NCI-H510A (cell line): Measurements from ENCODE around the gene ATG4A.

ENCODE experiments used
- DNase-seq: peaks from one replicate; lab custom pipeline; 2025; lab: John Stamatoyannopoulos, UW

ATG4A gene

GRCh38 chrX:108169768-108170167 lies 78.2 kb downstream of the ATG4A start:
- no peak for DNase-seq

GRCh38 chrX:108171671-108172070 lies 80.1 kb downstream of the ATG4A start:
- DNase-seq = no peak

DNA sequence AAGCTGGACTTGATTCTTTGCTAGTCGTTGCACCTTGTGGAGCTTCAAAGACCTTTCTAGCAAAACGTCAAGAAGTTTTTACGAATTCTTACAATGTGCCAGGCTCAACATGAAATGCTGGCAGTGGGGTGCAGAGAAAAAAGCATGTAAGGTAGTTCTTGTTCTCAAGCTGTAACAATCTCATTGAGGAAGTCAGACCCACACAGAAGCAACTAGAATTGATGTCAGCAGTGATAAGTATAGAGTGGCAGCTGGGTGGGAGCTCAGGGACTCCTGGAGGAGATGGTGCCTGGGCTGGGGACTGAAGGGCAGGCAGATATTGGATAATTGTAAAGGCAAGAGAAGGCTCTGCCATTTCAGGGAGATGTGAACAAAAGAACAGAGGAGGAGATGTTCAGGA lies 82.3 kb downstream of the ATG4A start:
- no peak for DNase-seq

DNA sequence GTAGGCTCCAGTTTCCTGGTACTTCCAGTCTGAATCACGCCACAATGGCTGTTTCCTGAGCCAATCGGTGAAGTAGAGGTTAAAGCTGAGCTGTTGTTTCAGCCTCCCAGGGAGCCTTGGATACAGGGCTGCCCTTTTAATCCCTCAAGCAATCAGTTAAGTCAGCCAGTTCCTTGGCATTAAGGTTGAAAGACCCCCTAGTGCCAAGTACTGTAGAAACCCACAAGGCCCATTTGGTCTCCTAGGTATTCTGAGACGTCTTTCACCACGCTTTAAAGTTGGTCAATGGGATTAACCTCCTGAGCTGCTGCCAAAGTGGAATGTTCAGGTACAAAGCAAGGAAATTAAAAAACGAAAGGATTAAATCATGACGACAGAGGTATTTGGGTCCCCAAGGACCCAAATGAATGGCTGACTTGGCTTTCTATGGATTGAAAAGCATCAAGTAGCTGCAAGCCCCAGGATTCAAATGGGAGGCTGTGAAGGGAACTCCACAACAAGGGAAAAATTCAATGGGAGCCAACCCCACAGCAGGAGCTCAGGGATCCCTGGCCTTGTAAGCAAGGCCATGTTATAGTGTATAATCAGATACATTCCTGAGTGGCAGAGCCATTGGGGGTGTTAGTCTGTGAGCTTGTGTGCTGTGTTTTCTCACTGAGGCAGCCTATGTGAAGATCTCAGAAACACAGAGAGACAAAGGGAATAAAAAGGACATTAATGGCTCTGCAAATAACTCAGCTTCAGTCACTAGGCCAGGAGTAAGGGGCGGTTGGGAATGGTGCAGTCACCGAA lies 86.0 kb downstream of the ATG4A start:
- no peak for DNase-seq

DNA sequence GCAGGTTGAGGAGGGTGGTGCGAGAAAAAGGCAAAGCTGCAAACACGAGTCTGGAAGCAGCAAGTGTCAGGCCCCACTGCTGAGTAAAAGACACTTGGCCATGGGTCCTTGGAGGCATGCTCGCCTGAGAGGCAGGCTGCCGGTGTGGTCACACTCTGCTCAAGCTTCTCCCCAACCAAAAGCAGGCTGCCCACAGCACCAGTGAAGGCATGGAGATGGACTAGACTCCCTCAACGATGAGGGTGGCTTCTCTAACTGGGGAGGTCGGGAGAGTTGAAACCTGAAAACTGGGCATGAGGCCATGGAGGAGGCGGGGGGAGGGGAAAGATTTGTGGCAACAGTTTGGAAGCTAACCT lies 86.5 kb downstream of the ATG4A start:
- DNase-seq = no peak

DNA sequence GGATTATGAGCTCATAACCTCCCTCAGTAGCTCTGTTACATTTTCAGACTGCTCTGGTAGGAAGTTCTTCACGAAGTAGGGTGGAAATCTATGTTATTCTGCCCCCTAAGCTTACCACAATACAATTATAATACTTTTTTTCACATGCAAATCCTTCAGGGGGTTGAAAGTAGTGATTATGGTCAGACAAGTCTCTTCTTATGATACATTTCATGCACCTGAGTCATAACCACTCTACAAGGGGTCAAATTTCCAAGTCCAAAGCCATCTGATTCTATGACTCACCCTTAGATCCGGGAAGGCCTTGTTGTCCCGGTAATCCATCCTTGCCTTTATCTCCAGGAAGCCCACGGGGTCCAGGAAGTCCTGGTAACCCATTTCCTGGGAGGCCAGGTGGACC lies 95.2 kb downstream of the ATG4A start:
- no peak for DNase-seq

DNA sequence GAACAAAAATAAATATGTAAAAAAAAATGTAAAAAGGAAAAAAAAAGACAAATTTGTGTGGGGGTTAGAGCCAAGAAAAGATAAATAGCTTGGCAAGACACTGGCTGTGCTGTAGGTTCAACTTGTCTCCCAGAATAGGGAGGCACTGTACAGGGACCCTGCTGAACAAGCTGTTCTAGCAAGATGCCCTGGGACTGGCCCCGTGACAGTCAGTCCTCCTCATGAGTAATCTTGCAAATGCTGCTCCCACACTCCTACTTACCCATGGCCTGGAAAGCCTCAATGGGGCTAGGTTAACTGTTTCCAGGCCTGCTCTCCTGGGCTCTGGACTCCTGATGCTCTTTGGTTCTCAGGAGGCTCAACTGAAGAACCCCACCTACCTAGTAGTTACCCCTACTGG lies 106.8 kb downstream of the ATG4A start:
- no peak for DNase-seq

GRCh38 chrX:108199041-108199440 lies 107.5 kb downstream of the ATG4A start:
- DNase-seq = no peak

- no peak for DNase-seq
Observed at GRCh38 chrX:108199691-108200090, 108.1 kb downstream of the ATG4A start.

DNA sequence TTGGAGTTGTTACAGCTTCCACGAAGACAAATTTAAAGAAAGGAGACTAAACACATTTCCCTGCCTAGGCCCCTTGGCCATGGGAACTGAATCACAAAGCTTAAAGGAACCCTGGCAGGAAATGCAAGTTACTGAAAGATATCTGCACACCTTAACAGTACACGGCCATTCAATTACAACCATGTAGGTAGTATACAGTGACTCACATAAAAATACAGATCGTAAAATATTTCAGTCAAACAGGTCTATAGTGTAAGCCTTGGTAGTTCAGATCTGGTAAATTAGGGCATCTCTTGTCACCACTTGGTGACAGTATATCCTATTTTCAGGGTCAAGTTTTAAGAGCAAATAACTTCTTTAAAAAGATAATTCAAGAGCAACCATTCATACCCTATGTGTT lies 112.0 kb downstream of the ATG4A start:
- DNase-seq = no peak
